HepG2 (cell line): ENCODE results near the gene BABAM1. TPM values are rescaled to one million over a fixed set of nuclear protein-coding genes. Genes with fewer than 3 reads are reported as not detected.

ENCODE experiments used
- GZF1 ChIP-seq: sonication (generic); formaldehyde crosslinking; IDR thresholded peaks from 2 replicates; pipeline ENCODE4 v1.5.1; 2020; ENCODE audit warnings: mild to moderate bottlenecking, missing genetic modification reagents
- JDP2 ChIP-seq: sonication (generic); formaldehyde crosslinking; IDR thresholded peaks from 2 replicates; pipeline ENCODE4 v1.8.1; 2022; ENCODE audit warnings: missing genetic modification reagents, borderline replicate concordance
- MLLT10 ChIP-seq: sonication (generic); formaldehyde crosslinking; IDR thresholded peaks from 2 replicates; pipeline ENCODE4 v1.4.0; 2020; ENCODE audit warnings: missing genetic modification reagents
- NR2F2 ChIP-seq: IDR thresholded peaks from 2 replicates; pipeline ENCODE4 v1.6.1; 2012; ENCODE audit warnings: low read depth, inconsistent platforms, borderline replicate concordance
- NRL ChIP-seq: sonication (generic); formaldehyde crosslinking; IDR thresholded peaks from 2 replicates; pipeline ENCODE4 v1.5.0; 2020; ENCODE audit warnings: missing genetic modification reagents, mild to moderate bottlenecking, moderate library complexity, borderline replicate concordance
- PLRG1 ChIP-seq: fragments of 450-650 bp; conservative IDR thresholded peaks from 2 replicates; pipeline ENCODE4 v1.6.1; 2016
- RXRA ChIP-seq: sonication (generic); formaldehyde crosslinking; IDR thresholded peaks from 2 replicates; pipeline ENCODE4 v1.5.1; 2020; ENCODE audit warnings: missing genetic modification reagents
- SOX5 ChIP-seq: IDR thresholded peaks from 2 replicates; pipeline ENCODE4 v1.6.1; 2016; ENCODE audit warnings: borderline replicate concordance
- TAF1 ChIP-seq: sonication (generic); formaldehyde crosslinking; IDR thresholded peaks from 2 replicates; pipeline ENCODE4 v1.4.0; 2020; ENCODE audit warnings: missing genetic modification reagents
- YEATS2 ChIP-seq: sonication (generic); formaldehyde crosslinking; IDR thresholded peaks from 2 replicates; pipeline ENCODE4 v1.4.0; 2020; ENCODE audit warnings: missing genetic modification reagents, borderline replicate concordance
- ZBED4 ChIP-seq: sonication (generic); formaldehyde crosslinking; IDR thresholded peaks from 2 replicates; pipeline ENCODE4 v1.4.0; 2020; ENCODE audit warnings: missing genetic modification reagents, borderline replicate concordance
- ZIK1 ChIP-seq: sonication (generic); formaldehyde crosslinking; IDR thresholded peaks from 2 replicates; pipeline ENCODE4 v1.5.0; 2020; ENCODE audit warnings: mild to moderate bottlenecking, low read depth, missing genetic modification reagents, borderline replicate concordance
- ZNF256 ChIP-seq: sonication (generic); formaldehyde crosslinking; conservative IDR thresholded peaks from 2 replicates; pipeline ENCODE4 v1.4.0; 2020; ENCODE audit warnings: missing genetic modification reagents
- ZNF431 ChIP-seq: sonication (generic); formaldehyde crosslinking; IDR thresholded peaks from 2 replicates; pipeline ENCODE4 v1.9.0; 2022; ENCODE audit warnings: missing genetic modification reagents, low read depth, mild to moderate bottlenecking, borderline replicate concordance
- ZNF484 ChIP-seq: sonication (generic); formaldehyde crosslinking; IDR thresholded peaks from 2 replicates; pipeline ENCODE4 v1.5.1; 2020; ENCODE audit warnings: mild to moderate bottlenecking, low read depth, missing genetic modification reagents, borderline replicate concordance
- ZNF772 ChIP-seq: sonication (generic); formaldehyde crosslinking; IDR thresholded peaks from 2 replicates; pipeline ENCODE4 v1.5.0; 2020; ENCODE audit warnings: mild to moderate bottlenecking, missing genetic modification reagents
- ZNF850 ChIP-seq: sonication (generic); formaldehyde crosslinking; conservative IDR thresholded peaks from 2 replicates; pipeline ENCODE4 v1.9.0; 2021; ENCODE audit warnings: mild to moderate bottlenecking, missing genetic modification reagents
- polyA plus RNA-seq, 8 experiments: library from polyadenylated mRNA; depleted of rRNA in 3 of 8; stranded (reverse) in 7 of 8; unstranded in 1 of 8; fragments of >200 nt; fragmentation: Illumina TruSeq in 4 of 8; extraction: Trizol in 4 of 8; gene quantifications; 2 replicates each; pipeline versions ENCODE4 v1.2.1 to v1.2.3, GENCODE V29; 2011 to 2016; ENCODE audit warnings: low read depth in 4 of 8, missing spikeins in 1 of 8, mixed read lengths in 1 of 8; ENCODE audit not compliant: insufficient read depth in 1 of 8
- total RNA-seq, 5 experiments: library from RNA; depleted of rRNA; stranded (reverse); fragments of >200 nt; fragmentation: Illumina TruSeq; extraction: Trizol; gene quantifications; 2 replicates each; pipeline ENCODE4 v1.2.3, GENCODE V29; 2016; ENCODE audit warnings: low read depth in 1 of 5
- TF ChIP-seq, protein P1 (sequence below): sonication (generic); formaldehyde crosslinking; IDR thresholded peaks from 2 replicates; pipeline ENCODE4 v1.8.1; 2023; ENCODE audit warnings: missing genetic modification reagents, mild to moderate bottlenecking, borderline replicate concordance
- TF ChIP-seq, protein P2 (sequence below): sonication (generic); formaldehyde crosslinking; IDR thresholded peaks from 2 replicates; pipeline ENCODE4 v1.9.0; 2022; ENCODE audit warnings: missing genetic modification reagents, mild to moderate bottlenecking, borderline replicate concordance
- TF ChIP-seq, protein P3 (sequence below): sonication (generic); formaldehyde crosslinking; conservative IDR thresholded peaks from 2 replicates; pipeline ENCODE4 v1.8.1; 2023; ENCODE audit warnings: missing genetic modification reagents

Gene BABAM1
- total and polyA plus RNA-seq, 2 of the 13 experiments (the other 11 are each of a cell fraction or from before 2014, with no cell fraction given): 70.0 to 82.0 TPM

GRCh38 chr19:17226002-17226933 is 41.0 kb upstream of the BABAM1 start, which contains the start of gene OCEL1 (continued):
- TF ChIP-seq ZBED4 (CRISPR knock-in tag): peak; percentile 65
- TF ChIP-seq ZNF431 (CRISPR knock-in tag): peak; percentile 92
- TF ChIP-seq GZF1 (CRISPR knock-in tag): peak; percentile 57; the same call in 1 of the 2 replicates
- peak; percentile 69; the same call in 1 of the 2 replicates for TF ChIP-seq YEATS2 (CRISPR knock-in tag)
- TF ChIP-seq, protein P1, sequence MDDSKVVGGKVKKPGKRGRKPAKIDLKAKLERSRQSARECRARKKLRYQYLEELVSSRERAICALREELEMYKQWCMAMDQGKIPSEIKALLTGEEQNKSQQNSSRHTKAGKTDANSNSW (CRISPR knock-in tag): 0 out of 2 replicates have a peak, but pooled peaks have one; percentile 16
- TF ChIP-seq RXRA (CRISPR knock-in tag): peak; percentile 82
- no peak for TF ChIP-seq ZNF256
- TF ChIP-seq, protein P2, sequence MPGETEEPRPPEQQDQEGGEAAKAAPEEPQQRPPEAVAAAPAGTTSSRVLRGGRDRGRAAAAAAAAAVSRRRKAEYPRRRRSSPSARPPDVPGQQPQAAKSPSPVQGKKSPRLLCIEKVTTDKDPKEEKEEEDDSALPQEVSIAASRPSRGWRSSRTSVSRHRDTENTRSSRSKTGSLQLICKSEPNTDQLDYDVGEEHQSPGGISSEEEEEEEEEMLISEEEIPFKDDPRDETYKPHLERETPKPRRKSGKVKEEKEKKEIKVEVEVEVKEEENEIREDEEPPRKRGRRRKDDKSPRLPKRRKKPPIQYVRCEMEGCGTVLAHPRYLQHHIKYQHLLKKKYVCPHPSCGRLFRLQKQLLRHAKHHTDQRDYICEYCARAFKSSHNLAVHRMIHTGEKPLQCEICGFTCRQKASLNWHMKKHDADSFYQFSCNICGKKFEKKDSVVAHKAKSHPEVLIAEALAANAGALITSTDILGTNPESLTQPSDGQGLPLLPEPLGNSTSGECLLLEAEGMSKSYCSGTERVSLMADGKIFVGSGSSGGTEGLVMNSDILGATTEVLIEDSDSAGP (CRISPR knock-in tag): peak; percentile 78; the same call in 1 of the 2 replicates
- TF ChIP-seq, protein P3, sequence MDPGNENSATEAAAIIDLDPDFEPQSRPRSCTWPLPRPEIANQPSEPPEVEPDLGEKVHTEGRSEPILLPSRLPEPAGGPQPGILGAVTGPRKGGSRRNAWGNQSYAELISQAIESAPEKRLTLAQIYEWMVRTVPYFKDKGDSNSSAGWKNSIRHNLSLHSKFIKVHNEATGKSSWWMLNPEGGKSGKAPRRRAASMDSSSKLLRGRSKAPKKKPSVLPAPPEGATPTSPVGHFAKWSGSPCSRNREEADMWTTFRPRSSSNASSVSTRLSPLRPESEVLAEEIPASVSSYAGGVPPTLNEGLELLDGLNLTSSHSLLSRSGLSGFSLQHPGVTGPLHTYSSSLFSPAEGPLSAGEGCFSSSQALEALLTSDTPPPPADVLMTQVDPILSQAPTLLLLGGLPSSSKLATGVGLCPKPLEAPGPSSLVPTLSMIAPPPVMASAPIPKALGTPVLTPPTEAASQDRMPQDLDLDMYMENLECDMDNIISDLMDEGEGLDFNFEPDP (CRISPR knock-in tag): no peak
- no peak for TF ChIP-seq ZNF484 (CRISPR knock-in tag)
- TF ChIP-seq NR2F2: peak; percentile 20; the same call in 1 of the 2 replicates
- peak; percentile 81 for TF ChIP-seq NRL (CRISPR knock-in tag)
- no peak for TF ChIP-seq JDP2 (CRISPR knock-in tag)
- no peak for TF ChIP-seq MLLT10 (CRISPR knock-in tag)
- TF ChIP-seq ZIK1 (CRISPR knock-in tag): 0 out of 2 replicates have a peak, but pooled peaks have one; percentile 75
- peak; percentile 69; the same call in 1 of the 2 replicates for TF ChIP-seq ZNF772 (CRISPR knock-in tag)
- no peak for TF ChIP-seq SOX5 (CRISPR knock-in tag)
- TF ChIP-seq PLRG1: no peak
- 0 out of 2 replicates have a peak, but pooled peaks have one; percentile 45 for TF ChIP-seq ZNF850 (CRISPR knock-in tag)
- TF ChIP-seq TAF1: peak; percentile 82
